Occipital lobe (tissue), 2 donors: Measurements from ENCODE around the gene HACL1. TPM values are rescaled to one million over a fixed set of nuclear protein-coding genes. Genes with fewer than 3 reads are reported as not detected.

Experiments
- DNase-seq: peaks from one replicate; lab custom pipeline; 2025; lab: John Stamatoyannopoulos, UW
- total RNA-seq: library from RNA; depleted of rRNA; stranded (reverse); fragments of >200 nt; gene quantifications from one replicate; pipeline ENCODE4 v1.2.3, GENCODE V29; 2014

Gene HACL1
- total RNA-seq, 1 donor from 2014 or later, result 38.4 TPM

DNA sequence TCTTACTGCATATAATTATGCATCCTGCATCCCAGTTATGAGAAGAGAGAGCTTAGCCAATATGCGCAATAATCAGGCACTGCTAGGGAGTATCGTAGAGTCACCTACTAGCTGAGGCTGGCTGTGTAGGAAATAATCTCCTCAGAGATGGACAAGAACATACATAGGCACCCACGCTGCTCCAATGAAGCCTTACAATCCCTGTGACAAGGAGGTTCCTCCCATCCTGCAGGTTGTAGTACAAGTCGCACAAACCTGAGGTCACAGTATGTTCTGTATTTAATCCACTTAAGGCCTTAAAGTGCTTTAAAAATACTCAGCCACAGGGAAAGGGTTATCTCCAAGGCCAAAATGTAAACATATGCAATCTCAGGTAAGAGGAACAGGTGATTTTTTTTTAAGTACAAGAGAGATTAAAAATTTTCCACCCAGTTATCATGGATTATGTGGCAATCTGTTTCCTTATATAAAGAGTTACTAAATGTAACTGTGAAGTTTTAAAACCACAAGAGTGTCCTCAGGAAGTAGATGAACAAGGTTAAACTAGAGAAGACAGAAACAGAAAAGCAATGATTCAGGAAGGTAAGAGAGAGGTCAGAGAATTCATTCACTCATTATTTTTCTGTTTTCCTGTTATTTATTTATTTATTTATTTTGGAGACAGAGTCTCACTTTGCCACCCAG lies 72.4 kb downstream of the HACL1 start:
- no peak for DNase-seq

DNA sequence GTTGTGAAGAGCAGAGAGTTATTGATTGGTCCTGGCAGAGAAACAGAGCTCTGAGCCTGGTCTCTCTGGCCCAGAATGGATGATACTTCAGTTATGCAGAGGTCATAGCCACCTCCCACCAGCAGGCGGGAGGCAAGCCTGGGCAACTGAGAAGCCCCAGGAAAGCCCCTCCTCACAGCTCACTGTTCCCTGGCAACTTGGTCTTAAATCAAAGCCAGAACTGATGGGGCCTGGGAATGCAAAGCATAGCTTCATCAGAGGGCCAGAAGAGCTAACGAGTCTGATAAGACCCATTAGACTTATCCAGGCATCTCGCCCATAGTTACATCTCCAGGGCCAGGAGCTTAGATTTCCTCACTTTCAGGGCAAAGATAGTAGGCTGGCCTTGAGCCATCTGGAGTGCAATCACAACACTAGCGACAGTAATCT lies 74.3 kb downstream of the HACL1 start:
- DNase-seq, result no peak

DNA sequence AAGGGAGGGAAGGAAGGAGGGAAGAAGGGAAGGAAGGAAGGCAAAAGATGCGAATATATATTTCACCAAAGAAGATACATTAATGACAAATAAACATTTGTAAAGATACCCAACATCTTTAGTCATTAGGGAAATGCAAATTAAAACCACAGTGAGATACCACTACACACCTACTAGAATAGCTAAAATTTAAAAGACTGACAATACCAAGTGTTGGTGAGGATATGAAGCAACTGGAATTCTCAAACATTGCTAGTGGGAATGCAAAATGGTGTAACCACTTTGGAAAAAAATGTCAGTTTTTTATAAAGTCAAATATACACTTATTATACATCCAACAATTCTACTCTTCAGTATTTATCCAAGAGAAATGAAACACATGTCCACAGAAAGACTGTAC lies 75.6 kb downstream of the HACL1 start:
- no peak for DNase-seq

DNA sequence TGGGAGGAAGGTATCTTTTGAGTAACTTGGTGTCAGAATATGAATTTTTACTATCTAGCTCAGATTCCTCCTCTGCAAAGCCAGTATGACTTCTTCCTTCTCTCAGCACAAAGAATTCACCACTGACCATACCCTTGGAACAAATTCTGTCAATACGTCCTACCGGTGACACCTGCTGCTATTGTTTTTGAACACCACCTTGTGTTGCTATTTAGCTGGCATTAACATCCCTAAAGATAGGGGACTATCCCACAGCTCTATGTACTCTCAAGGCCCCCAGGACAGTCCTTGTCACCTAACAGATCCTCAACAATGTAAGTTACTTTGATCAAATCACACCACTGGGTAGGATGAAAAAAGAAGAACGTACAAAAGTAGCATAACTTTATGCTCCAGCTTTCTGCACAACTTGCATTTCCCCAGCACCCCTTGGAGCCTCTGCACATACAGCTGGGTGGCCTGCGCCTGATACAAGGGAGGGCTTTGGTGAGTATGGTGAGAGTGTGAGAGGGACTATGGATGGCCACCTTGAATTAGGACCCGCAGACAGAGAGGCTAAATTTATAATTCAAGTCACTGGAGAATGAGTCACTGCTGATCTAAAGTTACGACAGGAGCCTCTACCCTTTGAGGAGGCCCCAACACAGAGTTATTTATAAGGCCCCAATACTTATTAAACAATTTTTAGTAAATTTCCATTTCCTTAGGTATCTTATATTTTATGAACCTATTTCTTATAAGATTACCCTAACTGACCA lies 77.5 kb downstream of the HACL1 start:
- no peak for DNase-seq

DNA sequence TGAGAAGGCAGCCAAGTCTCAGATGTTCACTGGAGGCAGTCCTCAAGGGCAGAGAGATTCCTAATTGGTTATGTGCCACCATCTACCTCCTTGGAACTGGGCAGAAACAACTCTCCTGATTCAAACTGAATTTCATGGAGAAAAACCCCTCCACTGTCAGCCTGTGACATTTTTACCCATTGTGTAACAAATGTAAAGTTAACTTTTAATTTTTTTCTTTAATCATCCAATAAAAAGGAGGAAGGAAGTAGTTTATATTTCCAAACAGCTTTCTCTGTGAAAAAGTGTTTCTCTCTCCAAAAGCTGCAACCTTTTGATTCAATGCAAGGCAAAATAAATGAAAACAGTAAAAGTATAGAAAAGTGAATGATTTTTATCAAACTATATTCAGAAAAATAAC lies 79.4 kb downstream of the HACL1 start:
- DNase-seq, result no peak

DNA sequence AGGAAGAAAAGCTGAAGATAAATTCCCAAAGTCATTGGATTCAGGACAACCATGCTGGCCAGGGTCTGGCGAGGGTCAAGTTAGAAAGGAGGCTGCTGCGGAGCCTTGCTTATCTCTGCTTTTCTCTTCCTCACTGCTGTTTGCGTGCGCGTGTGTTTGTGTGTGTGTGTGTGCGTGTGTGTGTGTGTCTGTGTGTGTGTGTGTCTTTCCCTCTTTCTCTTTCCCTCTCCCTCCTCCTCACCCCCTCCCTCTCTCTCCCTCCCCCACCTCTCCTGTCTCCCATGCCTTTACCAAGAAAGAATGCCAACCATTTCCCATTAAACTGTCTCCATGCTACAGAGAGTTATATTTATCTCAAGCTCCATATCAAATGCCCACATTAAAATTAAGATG lies 79.8 kb downstream of the HACL1 start, which contains the start of gene COLQ:
Gene COLQ, minus strand, starts transcription at position 134 of the 393 bp plus-strand sequence. Its CDS starts 81 bp downstream, at position 53.
- no peak for DNase-seq

DNA sequence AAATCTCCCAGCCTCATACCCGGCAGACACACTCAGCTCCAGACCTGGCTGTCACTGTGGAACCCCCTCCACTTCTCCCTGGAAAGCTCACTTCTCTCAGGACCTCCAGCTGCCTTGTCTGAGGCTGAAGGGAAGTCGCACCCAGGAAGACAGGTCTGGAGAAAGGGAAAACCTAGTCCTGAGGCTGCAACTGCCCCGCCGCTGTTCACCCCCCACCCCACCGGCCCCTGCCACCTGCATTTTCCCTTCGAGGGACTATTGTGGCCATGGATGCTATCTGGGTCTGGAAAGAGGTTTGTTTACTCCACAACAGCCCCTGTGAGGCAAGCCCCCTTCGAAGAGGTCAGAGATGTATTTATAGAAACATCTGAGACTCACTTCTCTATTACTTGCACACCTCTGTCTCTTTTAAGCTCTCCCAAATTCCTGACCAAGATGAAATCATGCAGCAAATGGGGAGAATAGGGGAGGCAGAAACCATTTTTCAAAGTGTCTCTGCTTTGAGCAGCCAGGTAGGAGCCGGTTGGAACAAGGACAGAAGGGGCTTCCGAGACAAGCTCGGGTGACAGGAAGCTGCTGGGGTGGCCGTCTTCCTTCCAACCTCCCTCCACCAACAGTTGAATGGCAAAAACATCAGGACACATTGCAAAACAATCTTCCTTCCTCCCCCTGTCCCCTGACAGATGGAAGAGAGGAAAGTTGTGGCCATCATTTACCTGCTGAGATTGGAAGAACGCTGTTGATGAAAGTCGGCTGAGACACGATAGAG lies 80.4 kb downstream of the HACL1 start:
- no peak for DNase-seq

DNA sequence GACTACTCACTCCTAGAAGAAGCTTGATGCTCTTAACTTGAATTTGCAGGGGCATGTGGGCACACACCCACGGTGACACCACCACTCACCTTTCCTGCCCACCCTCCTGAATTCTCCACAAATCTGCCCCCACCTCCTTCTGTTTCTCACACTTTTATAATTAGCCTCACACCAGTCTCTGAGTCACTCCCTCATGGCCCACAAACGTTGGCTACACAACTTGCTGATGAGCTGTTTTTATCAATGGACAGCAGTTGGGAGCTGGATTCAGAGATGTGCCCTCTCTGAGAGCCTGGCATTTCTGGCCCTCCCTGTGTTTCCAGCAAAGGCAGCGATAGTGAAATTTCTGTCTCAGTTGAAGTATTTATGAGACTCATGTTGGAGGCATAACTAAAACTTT lies 81.2 kb downstream of the HACL1 start:
- no peak for DNase-seq

DNA sequence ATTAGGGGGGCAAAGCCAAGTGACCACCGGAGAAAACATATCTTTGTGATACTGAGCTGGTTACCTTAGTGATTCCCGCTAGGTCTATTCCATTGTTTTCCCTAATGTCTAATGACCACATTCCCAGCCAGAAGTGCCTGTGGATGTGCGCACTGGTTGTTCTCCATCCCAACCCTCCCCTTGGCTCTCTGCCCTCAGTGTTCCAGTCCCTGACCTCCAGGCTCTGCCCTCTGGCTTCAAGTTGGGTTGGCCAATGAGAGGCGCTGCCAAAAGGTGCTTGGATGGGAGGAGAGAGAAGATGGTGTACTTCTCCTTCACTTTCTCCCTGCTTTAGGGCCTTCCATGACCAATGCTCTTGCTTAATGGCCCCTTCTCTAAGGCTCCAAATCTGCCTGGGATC lies 82.3 kb downstream of the HACL1 start:
- no peak for DNase-seq

DNA sequence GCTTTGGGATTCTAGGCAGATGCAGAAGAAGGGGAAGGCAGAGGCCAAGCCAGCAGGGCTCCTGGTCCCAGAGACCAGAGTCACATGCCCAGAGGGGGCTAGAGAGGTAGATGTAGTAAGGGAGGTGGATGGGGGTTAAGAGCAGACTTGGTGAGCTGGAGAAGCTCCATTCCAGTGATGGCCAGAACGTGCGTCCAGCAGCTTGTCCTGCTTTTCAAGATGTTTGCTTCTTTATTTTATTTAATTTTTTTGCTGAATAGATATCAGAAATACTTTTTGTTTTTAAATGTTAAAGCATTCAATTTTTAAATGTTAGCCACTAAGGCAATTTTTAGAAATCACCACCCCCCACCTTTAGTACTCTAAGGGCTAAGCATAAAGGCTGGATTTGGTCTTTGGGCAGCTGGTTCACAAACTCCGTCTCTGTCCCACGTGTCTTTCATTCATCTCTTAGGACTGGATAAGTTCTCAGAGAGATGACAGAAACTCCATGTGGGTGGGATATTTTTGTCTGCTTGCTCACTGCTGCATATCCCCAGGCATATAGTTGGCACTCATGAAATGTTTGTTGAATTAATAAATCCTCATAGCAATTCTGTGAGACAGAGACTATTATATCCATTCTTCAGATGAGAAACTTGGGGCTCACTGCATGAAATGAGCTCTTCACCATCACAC lies 86.6 kb downstream of the HACL1 start:
- DNase-seq, result no peak

DNA sequence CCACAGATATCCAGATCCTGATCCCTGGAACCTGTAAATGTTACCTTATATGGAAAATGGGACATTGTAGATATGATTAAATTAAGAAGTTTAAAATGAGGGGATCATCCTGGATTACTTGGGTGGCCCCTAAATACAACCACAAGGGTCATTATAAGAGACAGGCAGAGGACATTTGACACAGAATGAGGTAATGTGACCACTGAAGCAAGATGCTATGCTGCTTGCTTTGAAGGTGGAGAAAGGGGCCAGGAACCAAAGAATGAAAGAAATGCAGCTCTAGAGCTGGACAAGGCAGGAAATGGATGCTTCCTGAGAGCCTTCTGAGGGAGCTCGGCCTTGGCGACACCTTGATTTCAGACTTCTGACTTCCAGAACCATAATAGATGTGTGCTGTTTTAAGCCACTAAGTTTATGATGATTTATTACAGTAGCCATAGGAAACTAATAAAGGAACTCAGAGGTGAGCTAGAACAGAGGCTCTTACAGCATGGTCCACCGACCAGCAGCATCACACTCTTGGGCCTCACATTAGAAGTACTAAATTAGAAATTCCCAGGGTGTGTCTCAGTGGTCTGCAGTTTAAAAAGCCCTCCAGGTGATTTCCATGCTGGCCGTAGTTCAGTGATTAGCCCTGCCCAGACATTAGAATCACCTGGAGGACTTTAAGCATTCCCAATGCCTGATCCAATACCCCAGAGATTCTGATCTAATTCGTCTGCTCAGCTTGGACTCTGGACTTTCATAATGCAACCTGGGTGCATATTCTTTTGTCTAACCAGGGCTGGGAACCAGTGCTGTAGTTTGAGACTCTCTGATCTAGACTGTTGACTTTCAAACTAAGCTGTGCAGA lies 87.3 kb downstream of the HACL1 start:
- DNase-seq, result no peak

DNA sequence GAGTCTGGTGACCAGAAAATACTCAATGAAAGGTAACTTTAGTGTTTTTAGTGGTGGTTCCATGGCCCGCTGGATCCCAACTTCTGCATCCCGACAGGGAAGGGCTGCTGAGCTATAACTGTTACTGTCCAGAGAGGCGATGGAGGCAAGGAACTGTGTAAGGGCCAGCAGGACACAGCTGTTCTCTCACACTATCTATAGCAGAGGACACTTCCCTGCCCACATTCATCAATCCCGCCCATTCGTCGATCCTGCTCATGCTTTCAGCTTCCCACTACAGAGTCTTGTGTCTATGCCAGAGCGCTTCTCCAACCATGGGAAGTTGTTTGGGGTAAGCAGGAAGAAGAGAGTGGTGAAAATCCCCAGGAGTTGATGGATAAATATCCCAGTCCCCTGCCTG lies 88.3 kb downstream of the HACL1 start:
- no peak for DNase-seq

DNA sequence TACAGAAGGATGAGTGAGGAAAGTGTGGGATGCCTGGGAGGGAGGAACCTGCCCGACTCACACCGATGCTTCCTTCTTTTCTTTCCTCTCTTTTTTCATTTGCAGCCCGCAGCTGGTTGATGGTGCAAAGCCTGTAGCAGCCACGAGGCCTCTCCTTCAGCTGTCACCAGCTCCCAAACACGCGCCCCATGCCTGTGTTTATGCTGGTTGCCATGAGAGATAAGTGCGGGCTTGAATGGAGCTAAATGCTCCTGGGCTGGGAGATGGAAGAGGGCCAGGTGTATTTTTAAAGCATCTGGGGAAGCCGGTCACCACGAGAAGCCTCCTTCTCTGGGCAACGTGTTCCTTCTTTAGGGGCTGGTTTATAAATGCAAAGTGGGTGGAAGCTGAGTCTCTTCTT lies 89.2 kb downstream of the HACL1 start:
- DNase-seq, result peak; percentile 61

DNA sequence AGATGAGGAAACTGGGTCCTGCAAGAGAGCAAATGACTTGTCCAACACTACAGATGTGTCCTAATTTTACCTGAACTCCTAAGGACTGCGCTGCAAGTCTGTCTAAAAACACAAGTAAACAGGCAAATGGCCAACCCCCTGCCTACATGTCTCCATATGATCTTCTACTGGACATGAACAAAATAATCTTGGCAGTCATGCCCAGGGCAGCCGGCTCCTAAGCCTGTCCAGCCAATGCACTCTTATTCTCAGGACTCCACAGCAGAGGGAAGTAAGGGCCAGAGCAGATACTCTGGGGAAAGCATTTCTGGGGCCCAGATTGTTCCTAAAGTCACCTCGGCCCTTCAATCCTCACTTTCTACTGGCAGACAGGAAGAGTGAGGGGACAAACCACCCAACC lies 90.2 kb downstream of the HACL1 start:
- no peak for DNase-seq

Other genes with a start within 250 kb of the HACL1 start
- 89.2 TPM for gene METTL6, start 174.0 kb downstream of the HACL1 start, total RNA-seq
- gene EAF1, start 174.0 kb downstream of the HACL1 start, total RNA-seq, result 30.7 TPM
- 3.0 TPM for gene COLQ, start 79.9 kb downstream of the HACL1 start, total RNA-seq
- 19.5 TPM for gene BTD, start 176 bp upstream of the HACL1 start, total RNA-seq
- 105 TPM for gene ANKRD28, start 196.4 kb upstream of the HACL1 start, total RNA-seq